ENCODE results near the gene CAMK4.

DNA sequence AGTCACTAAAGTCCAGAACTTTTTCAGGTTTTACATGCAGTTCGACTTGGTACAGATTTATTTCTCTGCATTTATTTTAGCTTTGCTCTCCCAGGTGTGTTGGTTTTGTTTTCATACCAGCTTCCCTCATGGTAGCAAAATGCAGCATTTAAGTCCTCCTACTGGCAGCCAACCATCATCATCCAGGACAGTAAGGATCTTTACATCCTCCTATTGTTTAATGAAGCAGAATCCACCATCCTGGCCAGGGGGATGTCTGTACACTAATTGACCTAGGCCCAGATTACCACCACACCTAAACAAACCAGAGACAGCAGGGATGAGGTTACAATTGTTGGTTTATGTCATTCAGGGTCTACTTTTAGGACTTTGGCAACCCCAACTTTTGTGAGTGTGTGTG is 22.3 kb downstream of the CAMK4 start:
- TF ChIP-seq, protein P1, sequence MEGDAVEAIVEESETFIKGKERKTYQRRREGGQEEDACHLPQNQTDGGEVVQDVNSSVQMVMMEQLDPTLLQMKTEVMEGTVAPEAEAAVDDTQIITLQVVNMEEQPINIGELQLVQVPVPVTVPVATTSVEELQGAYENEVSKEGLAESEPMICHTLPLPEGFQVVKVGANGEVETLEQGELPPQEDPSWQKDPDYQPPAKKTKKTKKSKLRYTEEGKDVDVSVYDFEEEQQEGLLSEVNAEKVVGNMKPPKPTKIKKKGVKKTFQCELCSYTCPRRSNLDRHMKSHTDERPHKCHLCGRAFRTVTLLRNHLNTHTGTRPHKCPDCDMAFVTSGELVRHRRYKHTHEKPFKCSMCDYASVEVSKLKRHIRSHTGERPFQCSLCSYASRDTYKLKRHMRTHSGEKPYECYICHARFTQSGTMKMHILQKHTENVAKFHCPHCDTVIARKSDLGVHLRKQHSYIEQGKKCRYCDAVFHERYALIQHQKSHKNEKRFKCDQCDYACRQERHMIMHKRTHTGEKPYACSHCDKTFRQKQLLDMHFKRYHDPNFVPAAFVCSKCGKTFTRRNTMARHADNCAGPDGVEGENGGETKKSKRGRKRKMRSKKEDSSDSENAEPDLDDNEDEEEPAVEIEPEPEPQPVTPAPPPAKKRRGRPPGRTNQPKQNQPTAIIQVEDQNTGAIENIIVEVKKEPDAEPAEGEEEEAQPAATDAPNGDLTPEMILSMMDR (IDR thresholded peaks at IDR 0.05): no peak
- TF ChIP-seq POLR2A (IDR thresholded peaks at IDR 0.05): no peak
